ENCODE measurements around the gene TIMD4. TPM values are rescaled to one million over a fixed set of nuclear protein-coding genes. Genes with fewer than 3 reads are reported as not detected.

The TIMD4 gene
- polyA plus RNA-seq, 1 donor, result 2.0 TPM

Other genes with a start within 250 kb of the TIMD4 start
- gene PPP1R2B, start 112.9 kb downstream of the TIMD4 start, polyA plus RNA-seq (ENCODE audit: insufficient read length), result not detected
- gene HAVCR1, start 95.9 kb upstream of the TIMD4 start, polyA plus RNA-seq (ENCODE audit: insufficient read length), result not detected
- 4.1 TPM for gene HAVCR2, start 145.8 kb upstream of the TIMD4 start, polyA plus RNA-seq (ENCODE audit: insufficient read length)
- 12.1 TPM for gene MED7, start 179.6 kb upstream of the TIMD4 start, polyA plus RNA-seq (ENCODE audit: insufficient read length)
- gene GARIN3, start 203.0 kb upstream of the TIMD4 start, polyA plus RNA-seq (ENCODE audit: insufficient read length), result not detected
- 0.31 TPM for gene ITK, start 217.6 kb upstream of the TIMD4 start, polyA plus RNA-seq (ENCODE audit: insufficient read length)

All from hindlimb muscle (tissue), 1 donor.